HG03039 (cell line): Measurements from ENCODE around the gene CNNM3.
A peak's percentile ranks its signal among the peaks of the same experiment; 100 is the strongest.

Source experiments
- ATAC-seq: cut with Tn5 transposase; IDR thresholded peaks from one replicate; pipeline ENCODE4 v1.9.1; 2021; ENCODE audit warnings: mild to moderate bottlenecking, moderate library complexity; ENCODE audit not compliant: unreplicated experiment

The CNNM3 gene

GRCh38 chr2:96874198-96874831 is 58.2 kb downstream of the CNNM3 start:
- ATAC-seq = peak; percentile 44

DNA sequence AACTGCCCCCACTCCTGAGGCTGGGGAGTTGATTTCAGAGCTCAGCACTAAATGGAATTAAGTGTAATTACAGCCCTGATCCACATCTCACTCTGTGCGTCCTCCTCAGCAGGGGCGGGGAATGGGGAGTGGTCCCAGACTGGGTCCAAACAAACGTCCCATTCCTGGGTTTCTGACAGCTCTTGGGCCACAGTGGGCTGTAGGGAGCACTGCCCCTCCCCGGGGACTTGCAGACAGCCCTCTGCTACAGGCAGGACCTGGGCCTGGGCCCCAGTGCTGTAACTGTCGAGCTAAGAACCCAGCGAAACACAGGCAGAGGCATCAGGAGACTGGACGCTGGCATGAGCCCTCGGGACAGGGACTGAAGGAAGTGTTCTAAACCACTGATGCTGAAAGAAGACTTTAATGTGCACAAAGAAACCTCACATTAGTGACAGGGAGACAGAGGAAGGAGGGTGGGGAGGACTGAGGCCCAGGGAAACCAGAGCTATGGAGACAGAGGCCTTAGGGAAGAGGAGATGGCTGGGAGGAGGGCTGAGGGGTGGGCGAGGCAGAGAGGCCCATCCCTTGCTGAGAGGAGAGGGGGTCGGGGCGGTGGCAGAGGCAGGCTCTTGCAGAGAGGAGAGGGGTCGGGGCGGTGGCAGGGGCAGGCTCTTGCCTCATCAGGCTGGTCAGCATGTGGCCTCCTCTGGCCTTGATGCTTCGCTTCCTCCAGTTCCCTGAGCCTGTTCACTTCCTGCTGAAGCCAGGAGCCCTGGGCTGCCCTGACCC is 59.6 kb downstream of the CNNM3 start:
- ATAC-seq = no peak

- ATAC-seq = no peak
Observed at GRCh38 chr2:96876269-96877041, 60.4 kb downstream of the CNNM3 start.

GRCh38 chr2:96877042-96877451 is 61.0 kb downstream of the CNNM3 start:
- no peak for ATAC-seq

DNA sequence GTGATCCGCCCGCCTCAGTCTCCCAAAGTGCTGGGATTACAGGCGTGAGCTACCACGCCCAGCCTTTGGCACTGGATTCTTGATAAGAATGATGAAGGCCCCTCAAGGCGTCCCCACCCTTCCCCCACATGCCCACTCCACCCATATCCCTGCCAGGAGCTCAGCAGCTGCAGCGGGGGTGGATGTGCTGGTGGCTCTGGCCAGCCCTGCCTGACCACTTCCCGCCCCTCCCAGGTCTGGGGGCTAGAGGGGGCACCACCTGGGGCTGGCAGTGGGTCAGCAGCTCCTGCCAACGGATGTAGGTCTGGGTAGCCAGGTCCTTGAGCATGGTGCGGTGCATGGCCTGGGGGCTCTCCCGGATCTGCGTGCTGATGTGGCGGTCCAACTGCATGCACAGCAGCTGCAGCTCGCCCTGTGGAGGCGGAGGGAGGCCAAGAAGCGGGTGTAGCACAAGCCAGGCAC is 61.6 kb downstream of the CNNM3 start:
- ATAC-seq = no peak

- ATAC-seq = no peak
Observed at GRCh38 chr2:96878171-96878570, 62.1 kb downstream of the CNNM3 start.

GRCh38 chr2:96878796-96879544 is 62.9 kb downstream of the CNNM3 start:
- ATAC-seq = no peak

GRCh38 chr2:96879545-96880040 is 63.5 kb downstream of the CNNM3 start:
- no peak for ATAC-seq

GRCh38 chr2:96880891-96881273 is 64.8 kb downstream of the CNNM3 start:
- no peak for ATAC-seq

GRCh38 chr2:96881349-96882195 is 65.5 kb downstream of the CNNM3 start:
- no peak for ATAC-seq

- ATAC-seq = no peak
Observed at GRCh38 chr2:96882230-96882629, 66.2 kb downstream of the CNNM3 start.

DNA sequence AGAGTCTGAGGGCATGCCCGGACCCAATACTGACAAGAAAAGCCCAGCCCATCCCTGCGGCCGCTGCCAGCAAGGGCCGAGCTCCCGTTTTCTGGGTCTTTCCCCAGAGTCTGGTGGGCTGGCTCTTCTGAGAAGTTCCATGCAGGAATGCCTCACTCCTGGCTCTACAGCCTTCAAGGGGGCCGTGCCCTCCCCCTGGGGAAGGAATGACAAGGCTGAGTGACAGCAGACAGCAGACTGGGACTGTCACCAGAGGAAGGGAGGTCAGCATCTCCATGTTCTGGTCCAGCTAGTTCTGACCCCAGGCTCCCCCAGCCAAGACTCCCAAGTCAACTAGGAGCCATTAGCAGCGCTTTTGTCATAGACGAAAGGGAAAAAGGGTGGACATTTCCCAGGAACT is 66.8 kb downstream of the CNNM3 start:
- no peak for ATAC-seq

GRCh38 chr2:96883306-96883705 is 67.2 kb downstream of the CNNM3 start:
- no peak for ATAC-seq
